ENCODE data around the gene MTTP.

GRCh38 chr4:99610605-99611175 lies 36.1 kb downstream of the MTTP start:
- TF ChIP-seq POLR2A (IDR thresholded peaks at IDR 0.05; ENCODE audit: low read length): no peak
- TF ChIP-seq GATA1 (IDR thresholded peaks at IDR 0.05; ENCODE audit: low read depth, low read length): no peak

Measured in erythroblast (primary cell).